ENCODE measurements around the gene UFSP2. TPM values are rescaled to one million over a fixed set of nuclear protein-coding genes. Genes with fewer than 3 reads are reported as not detected.

UFSP2 gene, protein sequence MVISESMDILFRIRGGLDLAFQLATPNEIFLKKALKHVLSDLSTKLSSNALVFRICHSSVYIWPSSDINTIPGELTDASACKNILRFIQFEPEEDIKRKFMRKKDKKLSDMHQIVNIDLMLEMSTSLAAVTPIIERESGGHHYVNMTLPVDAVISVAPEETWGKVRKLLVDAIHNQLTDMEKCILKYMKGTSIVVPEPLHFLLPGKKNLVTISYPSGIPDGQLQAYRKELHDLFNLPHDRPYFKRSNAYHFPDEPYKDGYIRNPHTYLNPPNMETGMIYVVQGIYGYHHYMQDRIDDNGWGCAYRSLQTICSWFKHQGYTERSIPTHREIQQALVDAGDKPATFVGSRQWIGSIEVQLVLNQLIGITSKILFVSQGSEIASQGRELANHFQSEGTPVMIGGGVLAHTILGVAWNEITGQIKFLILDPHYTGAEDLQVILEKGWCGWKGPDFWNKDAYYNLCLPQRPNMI
- polyA plus RNA-seq: 10 to 100 TPM in 1 of 2 donors, 1 to 10 TPM in 1; 8.3 to 18.1 TPM

DNA sequence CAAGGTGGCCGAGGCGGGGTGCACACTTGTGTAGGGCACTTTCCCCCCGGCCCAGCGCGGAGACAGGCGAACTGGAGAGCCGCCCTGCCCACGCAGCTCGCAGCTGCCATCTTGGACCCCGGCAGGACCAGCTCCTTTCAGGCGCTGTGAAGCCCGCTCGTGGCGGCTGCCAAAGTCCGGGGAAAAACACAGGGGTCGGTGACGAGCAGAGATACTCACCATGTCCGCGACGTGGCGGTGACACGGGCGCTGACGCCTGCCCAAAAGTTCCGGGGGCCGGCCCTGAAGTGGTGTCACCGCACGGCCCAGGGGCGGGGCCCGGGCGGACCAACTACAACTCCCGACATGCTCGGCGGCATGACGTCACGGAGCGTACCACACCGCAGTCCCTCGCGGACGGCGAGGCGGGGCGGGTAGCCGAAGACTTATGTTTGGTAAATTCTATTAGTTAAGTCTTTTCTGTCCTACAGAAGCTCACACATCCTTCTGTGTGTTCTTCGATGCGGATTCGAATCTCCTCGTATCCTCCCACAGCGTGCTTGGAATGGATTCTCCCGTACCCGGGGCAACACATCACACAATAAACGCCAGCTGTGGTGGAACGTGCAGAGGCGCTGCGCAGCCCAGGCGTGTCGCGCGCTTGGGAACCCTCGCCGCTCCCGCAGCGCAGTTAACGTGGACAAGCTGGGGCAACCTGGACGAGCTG lies at the start of gene UFSP2:
TSS of gene UFSP2 (minus strand) at position 318 of the 706 bp plus-strand sequence. CDS start at position 222, 96 bp downstream.
- Histone ChIP-seq H3K4me1 (ENCODE audit: control insufficient read depth in 2 of 2, insufficient read depth in 2 of 2, low read length in 1 of 2) (peaks cover 0 to 4% of the 10 kb centered on the region in 2 donors), H3K27ac (ENCODE audit: low read depth in 2 of 2, low read length in 1 of 2) (peak within 1 kb of the TSS; percentile 88 to 96), H3K4me3 (ENCODE audit: low read depth in 1 of 2, low read length in 2 of 2) (peak within 1 kb of the TSS; percentile 78 to 97), H3K9me3 (ENCODE audit: control insufficient read depth in 2 of 2, insufficient read depth in 1 of 2, low read depth in 1 of 2, low read length in 1 of 2) (no peaks in the 10 kb centered on the region), H3K36me3 (ENCODE audit: control insufficient read depth in 2 of 2, insufficient read depth in 2 of 2, low read length in 1 of 2) (no peaks in the 10 kb centered on the region), H3K27me3 (ENCODE audit: control insufficient read depth in 1 of 2, insufficient read depth in 2 of 2, low read length in 2 of 2) (no peaks in the 10 kb centered on the region)
- WGBS, 2 donors: 0% methylated on average over 53 to 66 of the region's 66 CpGs

DNA sequence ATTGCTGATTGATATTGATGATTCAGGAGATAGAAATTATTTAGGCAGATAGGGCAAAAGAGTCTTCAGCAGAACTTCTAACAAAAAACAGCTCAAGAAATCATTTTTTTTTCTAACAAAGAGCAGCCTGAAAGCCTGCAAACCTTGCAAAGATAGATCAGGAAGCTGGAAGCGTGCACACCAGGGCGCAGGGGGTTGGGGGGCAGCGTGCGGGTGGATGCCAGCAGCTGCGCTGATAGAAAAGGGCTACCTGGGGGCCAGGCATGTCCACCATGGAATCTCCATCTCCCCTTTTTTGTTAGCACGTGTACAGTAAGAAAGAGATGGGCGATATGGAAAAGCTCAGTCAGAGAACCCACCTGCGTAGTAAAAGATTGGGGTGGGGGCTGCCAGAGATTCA lies 47.5 kb upstream of the UFSP2 start:
- H3K36me3 ChIP-seq (ENCODE audit: control insufficient read depth in 2 of 2, insufficient read depth in 2 of 2, low read length in 1 of 2): no peaks in the 10 kb centered on the region
- no peak overlapping the region for H3K27ac ChIP-seq (ENCODE audit: low read depth in 2 of 2, low read length in 1 of 2)
- H3K4me3 ChIP-seq (ENCODE audit: low read depth in 1 of 2, low read length in 2 of 2): no peak overlapping the region
- WGBS, 2 donors: 95 to 97% methylated on average over 8 of the region's 8 CpGs
- H3K9me3 ChIP-seq (ENCODE audit: control insufficient read depth in 2 of 2, insufficient read depth in 1 of 2, low read depth in 1 of 2, low read length in 1 of 2): no peaks in the 10 kb centered on the region
- peaks cover 0 to 4% of the 10 kb centered on the region in 2 donors for H3K4me1 ChIP-seq (ENCODE audit: control insufficient read depth in 2 of 2, insufficient read depth in 2 of 2, low read length in 1 of 2)
- H3K27me3 ChIP-seq (ENCODE audit: control insufficient read depth in 1 of 2, insufficient read depth in 2 of 2, low read length in 2 of 2): no peaks in the 10 kb centered on the region

DNA sequence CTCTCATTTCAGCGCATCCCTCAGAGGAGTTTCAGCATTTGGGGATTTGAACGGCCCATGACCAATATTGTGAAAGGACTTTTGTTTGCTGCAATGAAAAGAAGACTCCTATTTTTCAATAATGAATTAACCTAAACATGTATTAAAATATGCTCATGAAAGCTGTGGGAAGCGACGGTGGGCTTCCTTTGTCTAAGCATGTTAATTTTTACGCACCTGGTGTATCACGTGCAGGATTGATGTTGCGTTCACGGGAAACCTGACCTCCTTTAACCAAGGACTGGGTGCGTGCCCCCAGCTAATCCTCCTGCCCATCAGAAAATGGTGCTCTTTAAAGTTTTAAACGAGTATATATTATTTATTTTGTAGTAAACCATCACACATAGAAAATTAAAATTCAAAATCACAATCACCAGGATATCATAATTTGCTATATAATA lies 46.4 kb upstream of the UFSP2 start:
- no peak overlapping the region for H3K27ac ChIP-seq (ENCODE audit: low read depth in 2 of 2, low read length in 1 of 2)
- H3K4me3 ChIP-seq (ENCODE audit: low read depth in 1 of 2, low read length in 2 of 2): peak overlapping the region in 1 of 2 donors; percentile 80
- H3K27me3 ChIP-seq (ENCODE audit: control insufficient read depth in 1 of 2, insufficient read depth in 2 of 2, low read length in 2 of 2): no peaks in the 10 kb centered on the region
- no peaks in the 10 kb centered on the region for H3K9me3 ChIP-seq (ENCODE audit: control insufficient read depth in 2 of 2, insufficient read depth in 1 of 2, low read depth in 1 of 2, low read length in 1 of 2)
- H3K4me1 ChIP-seq (ENCODE audit: control insufficient read depth in 2 of 2, insufficient read depth in 2 of 2, low read length in 1 of 2): peaks cover 0 to 4% of the 10 kb centered on the region in 2 donors
- H3K36me3 ChIP-seq (ENCODE audit: control insufficient read depth in 2 of 2, insufficient read depth in 2 of 2, low read length in 1 of 2): no peaks in the 10 kb centered on the region
- 28 to 32% methylated on average over 10 of the region's 10 CpGs for WGBS, 2 donors

DNA sequence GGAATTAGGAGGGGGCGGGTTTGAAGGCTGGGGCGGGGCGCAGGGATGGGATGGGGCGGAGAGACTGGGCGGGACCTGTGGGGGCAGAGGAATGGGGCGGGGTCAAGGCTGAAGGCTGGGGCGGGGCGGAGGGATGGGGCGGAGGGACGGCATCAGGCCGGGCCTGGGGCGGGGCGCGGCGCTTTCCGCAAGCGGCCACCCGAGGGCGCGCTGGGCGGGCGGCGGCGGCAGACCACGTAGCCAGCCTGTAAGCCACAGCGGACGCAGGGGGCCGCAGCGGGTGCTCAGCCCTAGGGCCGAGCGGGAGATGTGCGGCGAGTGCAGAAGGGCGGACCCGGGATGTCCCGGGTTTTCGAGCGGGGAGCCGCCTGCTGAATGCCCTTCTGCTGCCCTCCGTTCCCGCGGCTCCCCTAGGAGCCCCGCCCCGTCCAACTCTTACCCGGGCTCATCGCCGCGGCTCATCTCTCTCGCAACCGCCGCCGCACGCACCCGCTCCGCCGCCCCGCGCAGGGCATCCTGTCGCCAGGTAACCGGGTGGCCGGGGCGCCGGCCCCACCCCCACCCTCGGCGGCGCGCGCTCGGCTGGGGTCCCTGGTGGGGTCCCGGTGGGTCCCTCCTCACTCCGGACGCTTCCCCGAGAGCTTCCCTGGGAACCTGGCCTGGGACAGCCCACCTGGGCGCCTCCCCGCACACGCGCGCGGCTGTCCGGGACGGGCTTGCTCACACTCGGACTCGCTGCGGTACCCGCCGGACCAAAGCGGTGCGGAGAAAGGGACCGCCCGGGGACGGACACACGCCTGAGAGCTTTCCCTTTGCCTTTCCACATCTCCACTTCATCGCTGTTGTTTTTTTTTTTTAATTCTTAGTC lies 45.7 kb upstream of the UFSP2 start, which contains the start of gene CCDC110:
TSS of gene CCDC110 (minus strand) at position 499 of the 868 bp plus-strand sequence. CDS start at position 449, 50 bp downstream.
- Histone ChIP-seq H3K9me3 (ENCODE audit: control insufficient read depth in 2 of 2, insufficient read depth in 1 of 2, low read depth in 1 of 2, low read length in 1 of 2) (no peaks in the 10 kb centered on the region), H3K4me1 (ENCODE audit: control insufficient read depth in 2 of 2, insufficient read depth in 2 of 2, low read length in 1 of 2) (peaks cover 0 to 4% of the 10 kb centered on the region in 2 donors), H3K27ac (ENCODE audit: low read depth in 2 of 2, low read length in 1 of 2) (peak within 1 kb of the TSS; percentile 55 to 71), H3K4me3 (ENCODE audit: low read depth in 1 of 2, low read length in 2 of 2) (peak within 1 kb of the TSS; percentile 73 to 80), H3K36me3 (ENCODE audit: control insufficient read depth in 2 of 2, insufficient read depth in 2 of 2, low read length in 1 of 2) (no peaks in the 10 kb centered on the region), H3K27me3 (ENCODE audit: control insufficient read depth in 1 of 2, insufficient read depth in 2 of 2, low read length in 2 of 2) (no peaks in the 10 kb centered on the region)
- WGBS, 2 donors: 0 to 1% methylated on average over 61 to 93 of the region's 93 CpGs

DNA sequence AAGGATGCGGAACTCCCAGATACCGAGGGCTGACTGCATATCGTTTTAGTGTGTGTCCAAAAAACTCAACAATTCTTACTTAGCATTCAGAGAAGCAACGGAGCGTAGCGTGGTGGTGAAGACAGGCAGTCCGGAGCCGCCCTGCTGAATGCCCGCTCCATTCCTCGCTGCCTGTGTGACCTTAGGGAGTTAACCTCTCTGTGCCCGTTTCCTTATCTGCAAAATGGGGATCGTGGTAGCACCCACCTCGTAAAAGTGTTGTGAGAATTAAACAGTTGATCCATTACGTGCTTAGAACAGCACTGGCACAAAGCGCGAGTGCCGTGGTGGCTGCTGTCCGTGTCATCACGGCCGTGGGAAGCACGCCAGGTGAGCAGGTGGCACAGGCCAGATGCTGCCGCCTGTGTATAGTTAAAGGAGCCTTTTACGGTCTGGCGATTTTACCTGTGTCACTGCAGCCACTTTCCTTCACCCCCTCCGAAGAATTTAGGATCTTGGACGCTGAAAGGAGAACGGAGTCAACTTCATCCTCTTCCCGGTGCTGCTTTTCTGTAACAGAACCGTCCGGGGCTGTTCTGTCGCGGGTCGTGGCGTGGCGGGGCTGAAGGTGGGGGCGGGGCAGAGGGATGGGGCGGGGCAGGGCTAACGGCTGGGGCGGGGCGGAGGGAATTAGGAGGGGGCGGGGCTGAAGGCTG lies 44.9 kb upstream of the UFSP2 start:
- peak overlapping the region; percentile 43 to 51 for H3K4me3 ChIP-seq (ENCODE audit: low read depth in 1 of 2, low read length in 2 of 2)
- no peaks in the 10 kb centered on the region for H3K27me3 ChIP-seq (ENCODE audit: control insufficient read depth in 1 of 2, insufficient read depth in 2 of 2, low read length in 2 of 2)
- no peaks in the 10 kb centered on the region for H3K36me3 ChIP-seq (ENCODE audit: control insufficient read depth in 2 of 2, insufficient read depth in 2 of 2, low read length in 1 of 2)
- 3 to 4% methylated on average over 41 of the region's 41 CpGs for WGBS, 2 donors
- H3K4me1 ChIP-seq (ENCODE audit: control insufficient read depth in 2 of 2, insufficient read depth in 2 of 2, low read length in 1 of 2): peaks cover 0 to 4% of the 10 kb centered on the region in 2 donors
- peak overlapping the region; percentile 55 to 66 for H3K27ac ChIP-seq (ENCODE audit: low read depth in 2 of 2, low read length in 1 of 2)
- no peaks in the 10 kb centered on the region for H3K9me3 ChIP-seq (ENCODE audit: control insufficient read depth in 2 of 2, insufficient read depth in 1 of 2, low read depth in 1 of 2, low read length in 1 of 2)

DNA sequence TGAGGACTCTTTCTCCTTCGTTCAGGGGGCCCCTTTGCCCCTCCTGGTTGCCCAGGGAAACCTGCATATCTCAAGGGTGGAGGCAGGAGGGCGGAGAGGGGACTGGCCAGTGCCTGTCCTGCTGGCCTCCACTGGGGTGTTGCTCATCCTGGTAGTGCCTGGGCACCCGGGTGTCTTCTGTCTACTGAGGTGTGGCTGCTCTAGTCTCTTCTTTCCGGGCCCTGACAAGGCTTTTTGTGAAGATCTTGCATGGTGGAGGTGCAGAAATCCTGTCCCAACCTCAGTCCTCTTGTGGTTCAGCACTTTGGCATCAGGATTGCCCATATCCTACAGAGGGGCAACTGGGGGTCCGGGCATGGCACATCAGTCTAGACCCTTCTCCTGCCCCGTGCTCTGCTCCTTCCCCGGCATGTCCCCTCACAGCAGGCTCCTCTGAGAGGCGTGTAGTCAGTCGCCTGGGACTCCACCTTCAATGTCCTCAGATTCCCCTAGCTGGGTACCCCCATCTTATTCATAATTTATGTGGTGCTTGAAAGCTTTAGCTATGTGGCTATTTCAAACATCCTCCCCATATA lies 43.9 kb upstream of the UFSP2 start:
- H3K27ac ChIP-seq (ENCODE audit: low read depth in 2 of 2, low read length in 1 of 2): no peak overlapping the region
- 69 to 82% methylated on average over 9 of the region's 9 CpGs for WGBS, 2 donors
- no peak overlapping the region for H3K4me3 ChIP-seq (ENCODE audit: low read depth in 1 of 2, low read length in 2 of 2)
- no peaks in the 10 kb centered on the region for H3K36me3 ChIP-seq (ENCODE audit: control insufficient read depth in 2 of 2, insufficient read depth in 2 of 2, low read length in 1 of 2)
- peaks cover 0 to 4% of the 10 kb centered on the region in 2 donors for H3K4me1 ChIP-seq (ENCODE audit: control insufficient read depth in 2 of 2, insufficient read depth in 2 of 2, low read length in 1 of 2)
- no peaks in the 10 kb centered on the region for H3K9me3 ChIP-seq (ENCODE audit: control insufficient read depth in 2 of 2, insufficient read depth in 1 of 2, low read depth in 1 of 2, low read length in 1 of 2)
- H3K27me3 ChIP-seq (ENCODE audit: control insufficient read depth in 1 of 2, insufficient read depth in 2 of 2, low read length in 2 of 2): no peaks in the 10 kb centered on the region

DNA sequence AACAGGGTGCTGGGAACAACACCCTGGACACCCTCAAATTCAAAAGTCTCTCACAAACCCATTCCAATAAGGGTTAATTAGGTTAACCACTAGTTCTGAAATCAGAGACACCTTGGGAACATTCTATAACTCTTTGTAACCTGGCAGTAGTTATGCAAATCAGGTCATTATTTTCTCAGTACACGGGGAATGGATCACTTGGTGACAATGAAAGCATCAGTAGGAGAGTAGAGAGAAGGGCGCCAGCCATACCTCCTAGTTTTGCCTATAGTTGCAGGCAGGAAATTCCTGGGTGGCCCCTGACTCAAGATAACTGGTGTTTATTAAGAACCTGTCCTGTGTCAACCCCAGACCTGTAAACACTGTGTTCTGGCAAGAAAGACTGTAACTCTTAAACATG lies 43.2 kb upstream of the UFSP2 start:
- no peak overlapping the region for H3K4me3 ChIP-seq (ENCODE audit: low read depth in 1 of 2, low read length in 2 of 2)
- H3K4me1 ChIP-seq (ENCODE audit: control insufficient read depth in 2 of 2, insufficient read depth in 2 of 2, low read length in 1 of 2): peaks cover 0 to 4% of the 10 kb centered on the region in 2 donors
- no peaks in the 10 kb centered on the region for H3K36me3 ChIP-seq (ENCODE audit: control insufficient read depth in 2 of 2, insufficient read depth in 2 of 2, low read length in 1 of 2)
- H3K9me3 ChIP-seq (ENCODE audit: control insufficient read depth in 2 of 2, insufficient read depth in 1 of 2, low read depth in 1 of 2, low read length in 1 of 2): no peaks in the 10 kb centered on the region
- H3K27ac ChIP-seq (ENCODE audit: low read depth in 2 of 2, low read length in 1 of 2): no peak overlapping the region
- H3K27me3 ChIP-seq (ENCODE audit: control insufficient read depth in 1 of 2, insufficient read depth in 2 of 2, low read length in 2 of 2): no peaks in the 10 kb centered on the region
- 78 to 85% methylated on average over 2 of the region's 2 CpGs for WGBS, 2 donors

DNA sequence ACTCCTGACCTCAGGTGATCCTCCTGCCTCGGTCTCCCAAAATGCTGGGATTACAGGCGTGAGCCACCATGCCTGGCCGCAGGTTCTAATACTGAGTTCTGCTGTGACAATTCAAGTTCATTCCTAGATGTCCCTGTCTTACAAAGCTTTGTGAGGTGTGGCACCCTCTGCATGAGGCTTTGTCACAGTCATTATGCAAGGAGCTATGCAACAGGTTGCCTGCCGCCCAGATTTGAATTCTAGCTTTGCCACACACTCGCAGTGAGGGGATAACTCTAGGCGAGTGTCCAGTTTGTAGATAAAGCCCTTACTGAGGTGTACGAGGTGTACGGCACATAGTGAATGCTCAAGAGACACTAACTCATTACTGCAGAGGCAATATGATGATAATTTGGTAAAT lies 42.2 kb upstream of the UFSP2 start:
- H3K9me3 ChIP-seq (ENCODE audit: control insufficient read depth in 2 of 2, insufficient read depth in 1 of 2, low read depth in 1 of 2, low read length in 1 of 2): no peaks in the 10 kb centered on the region
- H3K27me3 ChIP-seq (ENCODE audit: control insufficient read depth in 1 of 2, insufficient read depth in 2 of 2, low read length in 2 of 2): no peaks in the 10 kb centered on the region
- H3K27ac ChIP-seq (ENCODE audit: low read depth in 2 of 2, low read length in 1 of 2): no peak overlapping the region
- no peak overlapping the region for H3K4me3 ChIP-seq (ENCODE audit: low read depth in 1 of 2, low read length in 2 of 2)
- peaks cover 0 to 4% of the 10 kb centered on the region in 2 donors for H3K4me1 ChIP-seq (ENCODE audit: control insufficient read depth in 2 of 2, insufficient read depth in 2 of 2, low read length in 1 of 2)
- no peaks in the 10 kb centered on the region for H3K36me3 ChIP-seq (ENCODE audit: control insufficient read depth in 2 of 2, insufficient read depth in 2 of 2, low read length in 1 of 2)
- WGBS, 2 donors: 91 to 93% methylated on average over 8 of the region's 8 CpGs

Data from esophagus (tissue), 2 donors.